T-cell (primary cell): ENCODE measurements around the gene DOCK8. TPM values are rescaled to one million over a fixed set of nuclear protein-coding genes. Genes with fewer than 3 reads are reported as not detected.

Experiments
- ATAC-seq, 4 experiments: fragments of 200-7000 bp in 3 of 4; fragments of 150-1000 bp in 1 of 4; cut with Tn5 transposase; replicated peaks in 1 of 4; 1 replicate in 3 of 4; 2 replicates in 1 of 4; pipeline ENCODE4 v1.10.0; 2021; ENCODE audit warnings: moderate library complexity in 3 of 4, mild to moderate bottlenecking in 2 of 4, moderate number of reproducible peaks in 1 of 4
- CTCF ChIA-PET, 2 donors: fragments of 300-600 bp; sonication (Branson Sonifier 250); formaldehyde crosslinking; loops; one replicate each; lab custom pipeline; 2022; ENCODE audit warnings: antibody characterized with exemption in 2 of 2; lab: Charles Lee
- POLR2A ChIA-PET, 2 donors: fragments of 300-600 bp; sonication (Branson Sonifier 250); formaldehyde crosslinking; loops; one replicate each; lab custom pipeline; 2022; ENCODE audit warnings: antibody characterized with exemption in 2 of 2; lab: Charles Lee
- DNase-seq, 35 experiments: peaks; one replicate each; pipeline versions ENCODE4 v3.0.0 to v3.0.0-alpha.2; 2013 to 2023
- H3K27ac ChIP-seq: one replicate; pipeline ENCODE4 v1.5.1; 2013; ENCODE audit warnings: low read length
- H3K27me3 ChIP-seq, 2 experiments: replicated peaks in 1 of 2; 1 replicate in 1 of 2; 2 replicates in 1 of 2; pipeline versions ENCODE4 v1.6.1 to v1.7.0; 2013; ENCODE audit warnings: low read length in 1 of 2, mixed read lengths in 1 of 2; ENCODE audit not compliant: control insufficient read depth in 2 of 2, insufficient read depth in 2 of 2; ENCODE audit errors: extremely low read depth in 1 of 2
- H3K36me3 ChIP-seq, 2 donors: 1 replicate in 1 of 2; 2 replicates in 1 of 2; pipeline versions ENCODE4 v1.6.1 to v1.7.0; 2013; ENCODE audit warnings: low read length in 1 of 2; ENCODE audit not compliant: control insufficient read depth in 2 of 2, insufficient read depth in 1 of 2; ENCODE audit errors: extremely low read depth in 1 of 2
- H3K4me1 ChIP-seq, 2 experiments: 1 replicate in 1 of 2; 2 replicates in 1 of 2; pipeline versions ENCODE4 v1.6.1 to v1.7.0; 2013; ENCODE audit warnings: low read length in 2 of 2, mixed read lengths in 1 of 2; ENCODE audit not compliant: insufficient read depth in 2 of 2, control insufficient read depth in 1 of 2; ENCODE audit errors: extremely low read depth in 1 of 2
- H3K4me3 ChIP-seq, 2 donors: 1 replicate in 1 of 2; 2 replicates in 1 of 2; pipeline versions ENCODE4 v1.5.1 to v1.7.0; 2013; ENCODE audit warnings: mild to moderate bottlenecking in 2 of 2, low read length in 1 of 2, moderate library complexity in 1 of 2; ENCODE audit not compliant: control insufficient read depth in 1 of 2; ENCODE audit errors: extremely low read depth in 1 of 2
- H3K9me3 ChIP-seq: 2 replicates; pipeline ENCODE4 v1.7.0; 2013
- H3K27ac Mint-ChIP-seq, 2 donors: one replicate each; pipeline ENCODE4 v1.8.0; 2020 to 2021; ENCODE audit warnings: mild to moderate bottlenecking in 2 of 2, mixed read lengths in 2 of 2
- H3K27me3 Mint-ChIP-seq, 2 donors: one replicate each; pipeline ENCODE4 v1.8.0; 2021 to 2022; ENCODE audit warnings: mixed read lengths in 2 of 2
- H3K36me3 Mint-ChIP-seq: one replicate; pipeline ENCODE4 v1.8.0; 2021; ENCODE audit warnings: mixed read lengths
- H3K4me1 Mint-ChIP-seq, 3 donors: one replicate each; pipeline ENCODE4 v1.8.0; 2020 to 2022; ENCODE audit warnings: mixed read lengths in 3 of 3, mild to moderate bottlenecking in 1 of 3
- H3K4me3 Mint-ChIP-seq, 3 donors: one replicate each; pipeline ENCODE4 v1.8.0; 2020 to 2022; ENCODE audit warnings: mild to moderate bottlenecking in 3 of 3, mixed read lengths in 3 of 3, moderate library complexity in 3 of 3
- H3K9me3 Mint-ChIP-seq, 3 donors: one replicate each; pipeline ENCODE4 v1.8.0; 2020 to 2022; ENCODE audit warnings: mixed read lengths in 3 of 3
- WGBS: methylation state at CpG from one replicate; pipeline ENCODE4 v1.1.5; 2013; ENCODE audit warnings: missing lambda C conversion rate; ENCODE audit not compliant: insufficient coverage; 5-methylcytosine and 5-hydroxymethylcytosine counted together
- total RNA-seq, 35 experiments: library from RNA in 6 of 35; stranded (reverse) in 6 of 35; fragments of 120-200 nt in 1 of 35; gene quantifications; one replicate each; pipeline versions ENCODE4 v1.2.1 to v1.2.4 and lab custom pipeline; 2013 to 2026

Gene DOCK8
- total RNA-seq, 5 donors from 2014 or later (not counting 1 experiment from before 2014, with no cell fraction given) = 173 to 231 (median 208) TPM

DNA sequence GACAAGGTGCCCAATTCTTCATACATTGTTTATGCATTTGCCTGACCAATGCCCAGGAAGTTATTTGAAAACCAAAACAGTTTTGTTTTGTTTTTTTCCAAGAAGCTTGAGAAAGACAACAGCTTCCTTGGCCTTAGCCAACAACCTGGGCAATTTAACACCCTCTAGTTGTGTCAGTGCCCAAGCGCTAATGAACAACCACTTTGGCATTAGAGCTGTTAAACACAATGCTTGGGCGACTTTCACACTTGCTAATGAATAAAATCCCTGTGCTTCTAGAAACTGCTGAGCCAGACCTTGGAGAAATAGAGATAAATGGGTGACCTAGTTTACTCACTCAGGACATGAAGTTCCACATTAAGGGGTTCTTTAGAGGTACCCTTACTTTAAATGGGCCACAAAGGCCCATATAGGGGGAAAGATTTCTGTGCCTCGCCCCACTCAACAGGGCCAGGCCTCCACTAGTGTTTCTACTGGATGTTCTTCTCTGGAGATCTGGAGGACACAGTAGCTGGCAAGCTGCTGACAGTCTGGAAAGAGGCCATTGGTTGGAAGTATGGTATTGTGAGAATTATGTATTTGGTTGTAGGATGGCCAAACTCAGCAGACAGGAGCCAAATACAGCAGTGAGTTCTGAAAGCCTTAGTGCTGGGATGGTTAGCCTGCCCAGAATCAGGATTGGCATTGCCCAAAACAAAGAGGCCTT lies 179.8 kb downstream of the DOCK8 start:
- peak overlapping the region; percentile 62 to 69 for H3K27ac Mint-ChIP-seq
- CTCF ChIA-PET = no interaction called here

GRCh38 chr9:396396-396795 lies 181.7 kb downstream of the DOCK8 start:
- H3K4me1 ChIP-seq = no peaks in the 10 kb centered on the region
- 100% methylated on average over 3 of the region's 3 CpGs for WGBS
- POLR2A ChIA-PET = interaction anchor here in 1 of 2 donors (0.6 kb wide), 1 partner anchor 11 kb away, joined by 4 read pairs; no protein-coding TSS in a partner anchor
- ATAC-seq (no peak), DNase-seq (no peak)
- H3K9me3 ChIP-seq = no peaks in the 10 kb centered on the region
- no peak overlapping the region for H3K27ac ChIP-seq
- no peak overlapping the region for H3K4me3 Mint-ChIP-seq
- peaks cover 56% of the 10 kb centered on the region for H3K36me3 Mint-ChIP-seq
- peaks cover 3 to 90% of the 10 kb centered on the region in 2 donors for H3K36me3 ChIP-seq
- CTCF ChIA-PET = no interaction called here
- no peaks in the 10 kb centered on the region for H3K9me3 Mint-ChIP-seq
- no peaks in the 10 kb centered on the region for H3K4me1 Mint-ChIP-seq
- no peaks in the 10 kb centered on the region for H3K27me3 ChIP-seq
- no peak overlapping the region for H3K27ac Mint-ChIP-seq
- no peaks in the 10 kb centered on the region for H3K27me3 Mint-ChIP-seq
- H3K4me3 ChIP-seq = no peak overlapping the region

More for the DNA sequence above, 179.8 kb downstream of the DOCK8 start:
- no peak for DNase-seq
- H3K4me1 ChIP-seq = no peaks in the 10 kb centered on the region
- H3K36me3 ChIP-seq = peaks cover 3 to 96% of the 10 kb centered on the region in 2 donors
- POLR2A ChIA-PET = interaction anchor here in 1 of 2 donors (0.6 kb wide), 1 partner anchor 10 kb away, joined by 3 read pairs; no protein-coding TSS in a partner anchor
- H3K9me3 Mint-ChIP-seq = no peaks in the 10 kb centered on the region
- H3K27ac ChIP-seq = no peak overlapping the region
- no peak overlapping the region for H3K4me3 Mint-ChIP-seq
- H3K36me3 Mint-ChIP-seq = peaks cover 63% of the 10 kb centered on the region
- no peaks in the 10 kb centered on the region for H3K9me3 ChIP-seq
- 100% methylated on average over 1 of the region's 3 CpGs for WGBS
- no peaks in the 10 kb centered on the region for H3K4me1 Mint-ChIP-seq
- no peak for ATAC-seq
- H3K4me3 ChIP-seq = no peak overlapping the region
- H3K27me3 Mint-ChIP-seq = no peaks in the 10 kb centered on the region
- no peaks in the 10 kb centered on the region for H3K27me3 ChIP-seq

- POLR2A ChIA-PET = no interaction called here
- H3K36me3 Mint-ChIP-seq = peaks cover 63% of the 10 kb centered on the region
Observed at GRCh38 chr9:398085-398484, 183.4 kb downstream of the DOCK8 start.

DNA sequence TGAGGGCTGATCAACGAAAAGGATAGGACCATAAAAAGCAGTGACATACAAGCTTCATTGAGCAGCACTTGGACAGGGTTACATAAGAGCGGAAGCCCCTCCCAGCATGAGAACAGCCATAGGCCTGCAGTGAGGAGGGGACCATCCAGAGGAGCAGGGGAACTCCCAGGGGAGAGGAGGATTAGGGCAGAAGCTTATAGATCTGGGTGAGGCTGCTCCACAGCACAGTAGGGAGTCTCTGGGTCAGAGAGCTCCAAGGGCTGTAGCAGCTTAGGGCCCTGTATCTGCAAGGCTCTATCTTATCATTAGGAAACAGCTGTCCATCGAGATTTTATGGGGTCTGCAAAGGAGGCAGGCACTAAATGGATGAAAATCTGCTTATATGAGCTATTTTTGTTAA lies 186.6 kb downstream of the DOCK8 start:
- H3K36me3 Mint-ChIP-seq = peaks cover 71% of the 10 kb centered on the region
- no peak for DNase-seq
- ChIA-PET POLR2A (interaction anchor here in 1 of 2 donors (0.5 kb wide), 1 partner anchor 9 kb away, joined by 15 read pairs; no protein-coding TSS in a partner anchor), CTCF (no interaction called here)
- no peaks in the 10 kb centered on the region for H3K27me3 Mint-ChIP-seq
- peaks cover 6 to 88% of the 10 kb centered on the region in 2 donors for H3K36me3 ChIP-seq
- no peaks in the 10 kb centered on the region for H3K27me3 ChIP-seq
- no peak overlapping the region for H3K4me3 Mint-ChIP-seq
- H3K4me1 ChIP-seq = no peaks in the 10 kb centered on the region
- WGBS = 92% methylated on average over 2 of the region's 3 CpGs
- ATAC-seq = no peak
- H3K4me1 Mint-ChIP-seq = no peaks in the 10 kb centered on the region
- H3K27ac ChIP-seq = peak overlapping the region; percentile 0
- H3K27ac Mint-ChIP-seq = peak overlapping the region in 1 of 2 donors; percentile 66
- H3K9me3 ChIP-seq = no peaks in the 10 kb centered on the region
- no peak overlapping the region for H3K4me3 ChIP-seq
- H3K9me3 Mint-ChIP-seq = no peaks in the 10 kb centered on the region

More at GRCh38 chr9:398085-398484, 183.4 kb downstream of the DOCK8 start:
- H3K4me1 Mint-ChIP-seq = no peaks in the 10 kb centered on the region
- WGBS = no CpG with 5 or more reads among the region's 5 CpGs
- CTCF ChIA-PET = no interaction called here
- Histone ChIP-seq H3K4me3 (no peak overlapping the region), H3K36me3 (peaks cover 6 to 90% of the 10 kb centered on the region in 2 donors), H3K27ac (no peak overlapping the region), H3K9me3 (no peaks in the 10 kb centered on the region), H3K27me3 (no peaks in the 10 kb centered on the region), H3K4me1 (no peaks in the 10 kb centered on the region)
- no peaks in the 10 kb centered on the region for H3K27me3 Mint-ChIP-seq
- no peak for DNase-seq
- no peak overlapping the region for H3K27ac Mint-ChIP-seq
- no peak overlapping the region for H3K4me3 Mint-ChIP-seq
- ATAC-seq = no peak
- H3K9me3 Mint-ChIP-seq = no peaks in the 10 kb centered on the region

- no CpG with 5 or more reads among the region's 3 CpGs for WGBS
- ChIA-PET POLR2A (interaction anchor here in 1 of 2 donors (0.7 to 1.2 kb wide), 2 partner anchors 10 to 33 kb away, joined by 3 to 5 read pairs; no protein-coding TSS in a partner anchor), CTCF (interaction anchor here in 1 of 2 donors (0.6 kb wide), 1 partner anchor 233 kb away, joined by 3 read pairs; no protein-coding TSS in a partner anchor)
- no peaks in the 10 kb centered on the region for H3K27me3 ChIP-seq
- DNase-seq = no peak
- Mint-ChIP-seq H3K4me3 (no peak overlapping the region), H3K4me1 (no peaks in the 10 kb centered on the region), H3K27ac (peak overlapping the region in 1 of 2 donors; percentile 41), H3K27me3 (no peaks in the 10 kb centered on the region), H3K36me3 (peaks cover 81% of the 10 kb centered on the region), H3K9me3 (peaks cover 0 to 5% (median 2%) of the 10 kb centered on the region in 3 donors)
- peaks cover 3 to 90% of the 10 kb centered on the region in 2 donors for H3K36me3 ChIP-seq
- no peak overlapping the region for H3K4me3 ChIP-seq
- no peaks in the 10 kb centered on the region for H3K4me1 ChIP-seq
- no peaks in the 10 kb centered on the region for H3K9me3 ChIP-seq
- no peak overlapping the region for H3K27ac ChIP-seq
- no peak for ATAC-seq
Observed at GRCh38 chr9:404234-404633, 189.6 kb downstream of the DOCK8 start.

DNA sequence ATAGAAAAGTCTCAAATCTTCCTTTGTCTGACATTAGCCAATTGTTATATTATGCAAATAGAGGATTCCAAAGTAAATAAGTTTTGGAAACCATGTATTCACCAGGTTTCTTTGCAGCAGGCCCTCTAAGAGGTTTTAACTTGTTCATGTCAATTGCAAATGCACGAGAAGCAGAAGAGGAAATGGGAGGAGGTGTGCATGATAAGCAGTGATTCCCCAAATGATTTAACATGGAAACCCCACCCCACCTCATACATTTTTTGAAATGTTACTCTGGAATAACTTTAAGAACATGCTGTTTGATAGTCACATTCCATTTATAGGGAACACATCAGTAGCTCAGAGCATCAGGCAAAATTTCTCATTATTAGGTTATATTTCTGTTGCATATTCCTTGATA lies 190.7 kb downstream of the DOCK8 start:
- Mint-ChIP-seq H3K4me1 (no peaks in the 10 kb centered on the region), H3K27ac (no peak overlapping the region), H3K36me3 (peaks cover 83% of the 10 kb centered on the region), H3K9me3 (peaks cover 0 to 5% (median 2%) of the 10 kb centered on the region in 3 donors), H3K27me3 (no peaks in the 10 kb centered on the region), H3K4me3 (no peak overlapping the region)
- H3K4me3 ChIP-seq = no peak overlapping the region
- CTCF ChIA-PET = no interaction called here
- peaks cover 3 to 88% of the 10 kb centered on the region in 2 donors for H3K36me3 ChIP-seq
- no peak for ATAC-seq
- H3K27ac ChIP-seq = no peak overlapping the region
- no peak for DNase-seq
- no CpG with 5 or more reads among the region's 1 CpG for WGBS
- POLR2A ChIA-PET = no interaction called here
- H3K27me3 ChIP-seq = no peaks in the 10 kb centered on the region
- no peaks in the 10 kb centered on the region for H3K4me1 ChIP-seq
- H3K9me3 ChIP-seq = no peaks in the 10 kb centered on the region
